GM13976 (cell line): ENCODE data around the gene RFXAP.

Experiments used
- DNase-seq: peaks from one replicate; pipeline ENCODE4 v3.0.0; 2012; ENCODE audit warnings: low spot score
- CTCF ChIP-seq: IDR thresholded peaks from 2 replicates; pipeline ENCODE4 v1.5.1; 2012; ENCODE audit warnings: borderline replicate concordance, mild to moderate bottlenecking; ENCODE audit not compliant: insufficient read depth; ENCODE audit errors: extremely low read depth, missing control alignments, control extremely low read depth
- in situ Hi-C: fragments of 300-500 bp; cut with MboI; formaldehyde crosslinking; loops from one replicate; pipeline ENCODE4 v1.12.0; 2022; ENCODE audit warnings: low sequenced_read_pairs, mixed read lengths, inconsistent platforms; ENCODE audit not compliant: unreplicated experiment

The RFXAP gene

GRCh38 chr13:36794706-36795105, 24.3 kb upstream of the RFXAP start:
- no peak for DNase-seq
- TF ChIP-seq CTCF, result no peak

DNA sequence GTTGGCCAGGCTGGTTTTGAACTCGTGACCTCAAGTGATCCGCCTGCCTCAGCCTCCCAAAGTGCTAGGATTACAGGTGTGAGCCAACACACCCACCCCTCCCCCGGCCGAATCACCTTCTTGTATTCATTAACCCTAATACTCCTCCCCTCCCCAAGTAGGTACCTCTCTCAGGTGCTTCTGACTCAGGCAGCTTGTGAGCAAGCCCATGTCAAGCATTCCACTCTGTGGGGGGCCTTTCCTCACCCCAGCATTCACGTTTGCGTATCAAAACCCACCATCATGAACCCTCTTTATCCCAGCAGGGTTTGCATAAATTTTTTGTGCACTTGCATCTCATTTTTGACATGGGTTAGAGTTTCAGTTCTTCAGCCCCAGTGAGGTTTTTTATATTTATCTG, 23.6 kb upstream of the RFXAP start:
- in situ Hi-C loops, result no loop called here
- DNase-seq, result no peak

More at GRCh38 chr13:36794706-36795105, 24.3 kb upstream of the RFXAP start:
- in situ Hi-C loops, result no loop called here

GRCh38 chr13:36796052-36796451, 23.0 kb upstream of the RFXAP start:
- TF ChIP-seq CTCF, result no peak
- in situ Hi-C loops, result no loop called here
- DNase-seq, result no peak

More for the DNA sequence above, 23.6 kb upstream of the RFXAP start:
- TF ChIP-seq CTCF, result no peak

DNA sequence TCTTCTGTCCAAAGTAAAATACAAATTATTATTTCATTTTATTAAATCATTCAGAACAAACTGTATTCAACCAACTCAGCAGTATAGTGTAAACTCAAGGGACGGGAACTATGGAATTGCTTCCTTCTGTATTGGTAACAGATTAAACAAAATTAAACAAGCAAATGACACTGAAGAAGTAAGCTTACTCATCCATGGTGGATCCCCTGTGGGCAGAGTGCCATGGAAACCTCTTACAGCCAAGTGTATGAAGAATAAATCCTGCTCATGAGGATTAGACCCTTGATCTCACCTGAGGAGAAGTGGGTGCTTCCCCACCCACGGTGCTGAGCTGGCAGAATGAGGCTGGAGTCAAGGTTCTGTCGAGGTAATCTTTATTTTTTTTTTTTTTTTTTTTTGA, 18.0 kb upstream of the RFXAP start:
- DNase-seq, result no peak
- no peak for TF ChIP-seq CTCF
- in situ Hi-C loops, result no loop called here

DNA sequence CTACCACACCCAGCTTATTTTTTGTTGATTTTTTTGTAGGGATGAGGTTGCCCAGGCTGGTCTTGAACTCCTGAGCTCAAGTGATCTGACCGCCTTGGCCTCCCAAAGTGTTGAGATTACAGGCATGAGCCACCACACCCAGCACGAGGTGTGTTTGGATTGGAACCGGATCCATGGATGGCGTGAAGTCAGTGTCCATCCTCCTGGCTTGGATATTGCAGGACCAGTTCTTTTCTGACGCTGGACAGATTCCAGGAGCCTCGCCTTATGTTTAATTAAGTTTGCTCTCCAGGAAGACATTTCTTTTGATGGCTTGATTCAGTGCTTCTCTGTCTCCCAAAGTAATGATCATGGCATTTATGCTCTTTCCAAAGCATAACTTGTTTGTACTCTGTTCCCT, 14.4 kb upstream of the RFXAP start:
- no peak for TF ChIP-seq CTCF
- no peak for DNase-seq
- in situ Hi-C loops, result no loop called here

GRCh38 chr13:36806102-36806501, 12.9 kb upstream of the RFXAP start:
- in situ Hi-C loops, result no loop called here
- no peak for TF ChIP-seq CTCF
- no peak for DNase-seq

DNA sequence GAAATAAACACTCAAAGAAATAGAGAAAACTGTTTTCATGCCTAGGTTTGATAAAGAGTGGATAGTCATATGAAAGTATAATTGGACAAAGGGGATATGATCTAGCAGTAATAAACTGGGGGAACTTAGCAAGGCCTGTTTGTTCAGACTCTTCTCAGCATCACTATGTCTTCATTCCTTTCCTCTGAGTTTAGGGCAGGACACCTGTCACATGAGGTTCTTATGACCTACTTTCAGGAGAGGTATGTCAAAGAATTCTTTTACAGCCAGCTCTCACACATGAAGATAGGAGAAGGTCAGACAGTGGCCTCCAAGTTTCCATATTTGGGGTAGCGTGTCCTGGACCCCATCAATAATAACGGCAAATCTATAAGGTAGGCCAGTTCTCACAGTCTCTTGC, 11.4 kb upstream of the RFXAP start:
- no peak for TF ChIP-seq CTCF
- in situ Hi-C loops, result no loop called here
- DNase-seq, result no peak
